GM12878 (cell line): ENCODE measurements around the gene TAS2R38.

Experiments used
- EP300 ChIP-seq, 2 experiments: fragments of 150-350 bp in 1 of 2; IDR thresholded peaks; 2 replicates each; pipeline ENCODE4 v1.6.1; 2011 to 2012; ENCODE audit warnings: low read depth in 2 of 2, low read length in 2 of 2, borderline replicate concordance in 1 of 2, improper control_type of control experiment in 1 of 2, inconsistent platforms in 1 of 2; ENCODE audit not compliant: control insufficient read depth in 1 of 2
- EZH2 ChIP-seq: IDR thresholded peaks from 2 replicates; pipeline ENCODE4 v1.6.1; 2012; ENCODE audit warnings: low read depth, mild to moderate bottlenecking, control low read depth, inconsistent platforms, low read length, borderline replicate concordance; ENCODE audit not compliant: control insufficient read depth
- FOXM1 ChIP-seq: IDR thresholded peaks from 2 replicates; pipeline ENCODE4 v1.6.1; 2012; ENCODE audit warnings: low read depth, mild to moderate bottlenecking, inconsistent platforms, low read length, moderate library complexity
- HDAC2 ChIP-seq: fragments of 200-600 bp; sonication (generic); IDR thresholded peaks from 2 replicates; pipeline ENCODE4 v1.6.1; 2017
- SIN3A ChIP-seq: IDR thresholded peaks from 2 replicates; pipeline ENCODE4 v1.6.1; 2012; ENCODE audit warnings: low read depth, low read length, improper control_type of control experiment
- SMARCA5 ChIP-seq: fragments of 450-650 bp; IDR thresholded peaks from 2 replicates; pipeline ENCODE4 v1.6.1; 2017; ENCODE audit warnings: mild to moderate bottlenecking
- SMC3 ChIP-seq: IDR thresholded peaks from 2 replicates; pipeline ENCODE4 v1.6.1; 2011; ENCODE audit warnings: low read length, improper control_type of control experiment, borderline replicate concordance
- TF ChIP-seq, protein P1 (sequence below), 3 experiments: IDR thresholded peaks in 2 of 3; conservative IDR thresholded peaks in 1 of 3; 2 replicates each; pipeline ENCODE4 v1.5.1; 2011; ENCODE audit warnings: low read depth in 3 of 3, low read length in 3 of 3, mild to moderate bottlenecking in 3 of 3, control low read depth in 2 of 3, moderate library complexity in 2 of 3, inconsistent platforms in 1 of 3, mixed read lengths in 1 of 3; ENCODE audit not compliant: control insufficient read depth in 2 of 3, insufficient read depth in 1 of 3; ENCODE audit errors: extremely low read depth in 1 of 3

DNA sequence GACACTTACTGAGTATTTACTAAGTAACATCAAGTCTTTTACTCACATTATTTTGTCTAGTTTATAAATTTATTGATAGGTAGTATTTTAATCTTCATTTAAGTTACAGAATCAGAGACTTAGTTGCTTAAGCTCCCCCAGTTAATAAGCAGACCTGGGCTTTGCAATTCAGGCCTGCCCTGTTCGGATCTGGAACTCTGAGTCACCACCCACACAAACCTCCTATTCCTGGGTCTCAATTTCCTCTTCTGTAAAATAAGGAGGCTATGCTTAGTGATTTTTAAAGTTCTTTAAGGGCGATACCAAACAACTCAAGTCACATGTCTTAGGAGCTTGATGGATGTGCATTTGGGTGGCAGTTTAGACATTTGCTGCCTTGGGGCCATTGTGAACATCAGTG lies 18.6 kb upstream of the TAS2R38 start:
- no peak for TF ChIP-seq EP300 (IDR thresholded peaks at IDR 0.05; ENCODE audit: borderline replicate concordance in 1 of 2, control insufficient read depth in 1 of 2, low read depth in 2 of 2, low read length in 2 of 2)
- TF ChIP-seq, protein P1, sequence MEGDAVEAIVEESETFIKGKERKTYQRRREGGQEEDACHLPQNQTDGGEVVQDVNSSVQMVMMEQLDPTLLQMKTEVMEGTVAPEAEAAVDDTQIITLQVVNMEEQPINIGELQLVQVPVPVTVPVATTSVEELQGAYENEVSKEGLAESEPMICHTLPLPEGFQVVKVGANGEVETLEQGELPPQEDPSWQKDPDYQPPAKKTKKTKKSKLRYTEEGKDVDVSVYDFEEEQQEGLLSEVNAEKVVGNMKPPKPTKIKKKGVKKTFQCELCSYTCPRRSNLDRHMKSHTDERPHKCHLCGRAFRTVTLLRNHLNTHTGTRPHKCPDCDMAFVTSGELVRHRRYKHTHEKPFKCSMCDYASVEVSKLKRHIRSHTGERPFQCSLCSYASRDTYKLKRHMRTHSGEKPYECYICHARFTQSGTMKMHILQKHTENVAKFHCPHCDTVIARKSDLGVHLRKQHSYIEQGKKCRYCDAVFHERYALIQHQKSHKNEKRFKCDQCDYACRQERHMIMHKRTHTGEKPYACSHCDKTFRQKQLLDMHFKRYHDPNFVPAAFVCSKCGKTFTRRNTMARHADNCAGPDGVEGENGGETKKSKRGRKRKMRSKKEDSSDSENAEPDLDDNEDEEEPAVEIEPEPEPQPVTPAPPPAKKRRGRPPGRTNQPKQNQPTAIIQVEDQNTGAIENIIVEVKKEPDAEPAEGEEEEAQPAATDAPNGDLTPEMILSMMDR (IDR thresholded peaks at IDR 0.05 in 2 of 3, conservative IDR thresholded peaks at IDR 0.05 in 1 of 3; ENCODE audit: control insufficient read depth in 2 of 3, extremely low read depth in 1 of 3, insufficient read depth in 1 of 3, low read depth in 3 of 3, low read length in 3 of 3) = no peak
- no peak for TF ChIP-seq SMARCA5
- no peak for TF ChIP-seq FOXM1
- TF ChIP-seq EZH2 = no peak
- TF ChIP-seq HDAC2 = no peak
- TF ChIP-seq SMC3 = no peak
- TF ChIP-seq SIN3A = no peak
